Osteocyte (in vitro differentiated cells): ENCODE measurements around the gene GOLGA6C. TPM values are rescaled to one million over a fixed set of nuclear protein-coding genes. Genes with fewer than 3 reads are reported as not detected.
"Not testable (repeated sequence)": the region's sequence is repeated elsewhere in the genome, so short reads cannot be mapped to it uniquely, and the experiment has no call there.

Experiments used
- DNase-seq: peaks from one replicate; pipeline ENCODE4 v3.0.0; 2021; ENCODE audit warnings: mixed read lengths; ENCODE audit not compliant: unreplicated experiment; ENCODE audit errors: extremely low spot score
- H3K27ac Mint-ChIP-seq: one replicate; pipeline ENCODE4 v1.8.0; 2021; ENCODE audit warnings: mild to moderate bottlenecking, mixed read lengths; ENCODE audit not compliant: unreplicated experiment
- H3K27me3 Mint-ChIP-seq: one replicate; pipeline ENCODE4 v1.8.0; 2021; ENCODE audit warnings: mixed read lengths; ENCODE audit not compliant: unreplicated experiment
- H3K36me3 Mint-ChIP-seq: one replicate; pipeline ENCODE4 v1.8.0; 2021; ENCODE audit warnings: mixed read lengths; ENCODE audit not compliant: unreplicated experiment
- H3K4me1 Mint-ChIP-seq: one replicate; pipeline ENCODE4 v1.8.0; 2021; ENCODE audit warnings: mixed read lengths; ENCODE audit not compliant: unreplicated experiment
- H3K4me3 Mint-ChIP-seq: one replicate; pipeline ENCODE4 v1.8.0; 2021; ENCODE audit warnings: mild to moderate bottlenecking, moderate library complexity, mixed read lengths; ENCODE audit not compliant: unreplicated experiment
- H3K9me3 Mint-ChIP-seq: one replicate; pipeline ENCODE4 v1.8.0; 2021; ENCODE audit warnings: mixed read lengths; ENCODE audit not compliant: unreplicated experiment
- total RNA-seq: library from RNA; stranded (reverse); gene quantifications from 2 replicates; pipeline ENCODE4 v1.2.1, GENCODE V29; 2021
- TF ChIP-seq, protein P1 (sequence below): fragments of 200-600 bp; sonication (generic); IDR thresholded peaks from 2 replicates; pipeline ENCODE4 v1.5.0; 2021; ENCODE audit warnings: antibody characterized with exemption, mild to moderate bottlenecking, moderate library complexity

The GOLGA6C gene
- total RNA-seq, 1 donor from 2014 or later, result not detected

DNA sequence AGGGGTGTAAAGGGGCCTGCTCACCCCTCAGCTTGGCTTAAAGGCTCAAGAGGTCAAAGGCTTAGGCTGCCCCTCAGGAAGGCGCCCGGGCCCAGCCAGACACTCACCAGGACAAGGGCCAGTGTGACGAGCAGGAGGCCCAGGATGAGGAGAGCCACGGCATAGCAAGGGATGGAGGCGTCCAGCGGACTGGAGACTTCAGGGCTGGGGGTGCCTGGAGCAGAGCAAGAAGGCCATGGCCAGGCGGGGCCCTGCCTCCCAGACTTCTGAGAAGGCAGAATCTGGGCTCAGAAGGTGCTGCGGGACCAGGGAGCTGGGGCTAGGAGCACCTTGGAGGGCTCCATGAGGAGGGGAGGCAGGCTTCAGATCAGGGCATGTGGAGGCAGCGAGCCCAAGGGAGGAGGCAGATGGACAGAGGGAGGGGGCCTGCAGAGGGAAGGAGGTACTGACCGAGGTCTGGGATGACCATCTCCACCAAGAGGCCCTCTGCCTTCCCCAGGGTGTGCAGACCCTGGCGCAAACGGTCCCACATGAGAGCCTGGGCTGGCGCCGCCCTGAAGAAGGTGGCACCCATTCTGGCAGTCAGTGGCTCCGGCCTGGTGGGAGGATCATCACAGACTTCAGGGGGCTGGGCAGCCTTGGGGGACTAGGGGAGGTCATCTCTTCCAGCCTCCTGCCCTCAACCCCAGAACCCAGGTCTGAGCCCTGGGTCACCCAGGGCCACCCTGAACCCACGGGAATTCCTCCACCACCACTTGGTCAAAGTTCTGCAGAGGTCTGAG is 32.0 kb upstream of the GOLGA6C start:
- Mint-ChIP-seq H3K36me3 (no peaks in the 10 kb centered on the region), H3K27me3 (no peaks in the 10 kb centered on the region), H3K9me3 (no peaks in the 10 kb centered on the region), H3K4me3 (no peak overlapping the region), H3K4me1 (no peaks in the 10 kb centered on the region), H3K27ac (no peak overlapping the region)
- DNase-seq, result no peak
- TF ChIP-seq, protein P1, sequence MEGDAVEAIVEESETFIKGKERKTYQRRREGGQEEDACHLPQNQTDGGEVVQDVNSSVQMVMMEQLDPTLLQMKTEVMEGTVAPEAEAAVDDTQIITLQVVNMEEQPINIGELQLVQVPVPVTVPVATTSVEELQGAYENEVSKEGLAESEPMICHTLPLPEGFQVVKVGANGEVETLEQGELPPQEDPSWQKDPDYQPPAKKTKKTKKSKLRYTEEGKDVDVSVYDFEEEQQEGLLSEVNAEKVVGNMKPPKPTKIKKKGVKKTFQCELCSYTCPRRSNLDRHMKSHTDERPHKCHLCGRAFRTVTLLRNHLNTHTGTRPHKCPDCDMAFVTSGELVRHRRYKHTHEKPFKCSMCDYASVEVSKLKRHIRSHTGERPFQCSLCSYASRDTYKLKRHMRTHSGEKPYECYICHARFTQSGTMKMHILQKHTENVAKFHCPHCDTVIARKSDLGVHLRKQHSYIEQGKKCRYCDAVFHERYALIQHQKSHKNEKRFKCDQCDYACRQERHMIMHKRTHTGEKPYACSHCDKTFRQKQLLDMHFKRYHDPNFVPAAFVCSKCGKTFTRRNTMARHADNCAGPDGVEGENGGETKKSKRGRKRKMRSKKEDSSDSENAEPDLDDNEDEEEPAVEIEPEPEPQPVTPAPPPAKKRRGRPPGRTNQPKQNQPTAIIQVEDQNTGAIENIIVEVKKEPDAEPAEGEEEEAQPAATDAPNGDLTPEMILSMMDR, result no peak

DNA sequence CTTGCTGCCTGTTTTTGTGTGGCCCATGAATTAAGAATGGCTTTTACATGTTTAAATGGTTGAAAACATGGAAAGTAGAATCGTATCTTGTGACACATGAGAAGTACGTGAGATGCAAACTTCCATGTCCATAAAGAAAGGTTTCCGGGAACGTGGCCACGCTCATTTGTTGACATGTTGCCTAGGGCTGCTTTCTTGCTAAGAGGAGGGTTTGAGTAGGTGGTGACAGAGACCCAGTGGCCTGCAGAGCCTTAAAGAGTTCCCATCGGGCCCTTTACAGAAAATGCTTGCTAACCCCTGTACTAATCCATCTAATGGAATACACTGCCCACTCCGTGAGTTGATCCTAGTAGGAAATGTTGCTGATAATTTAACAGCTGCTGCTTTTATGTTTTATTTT is 31.0 kb upstream of the GOLGA6C start:
- H3K4me1 Mint-ChIP-seq, H3K27me3 Mint-ChIP-seq, H3K27ac Mint-ChIP-seq, H3K36me3 Mint-ChIP-seq, H3K4me3 Mint-ChIP-seq, H3K9me3 Mint-ChIP-seq, DNase-seq: not testable (repeated sequence)

DNA sequence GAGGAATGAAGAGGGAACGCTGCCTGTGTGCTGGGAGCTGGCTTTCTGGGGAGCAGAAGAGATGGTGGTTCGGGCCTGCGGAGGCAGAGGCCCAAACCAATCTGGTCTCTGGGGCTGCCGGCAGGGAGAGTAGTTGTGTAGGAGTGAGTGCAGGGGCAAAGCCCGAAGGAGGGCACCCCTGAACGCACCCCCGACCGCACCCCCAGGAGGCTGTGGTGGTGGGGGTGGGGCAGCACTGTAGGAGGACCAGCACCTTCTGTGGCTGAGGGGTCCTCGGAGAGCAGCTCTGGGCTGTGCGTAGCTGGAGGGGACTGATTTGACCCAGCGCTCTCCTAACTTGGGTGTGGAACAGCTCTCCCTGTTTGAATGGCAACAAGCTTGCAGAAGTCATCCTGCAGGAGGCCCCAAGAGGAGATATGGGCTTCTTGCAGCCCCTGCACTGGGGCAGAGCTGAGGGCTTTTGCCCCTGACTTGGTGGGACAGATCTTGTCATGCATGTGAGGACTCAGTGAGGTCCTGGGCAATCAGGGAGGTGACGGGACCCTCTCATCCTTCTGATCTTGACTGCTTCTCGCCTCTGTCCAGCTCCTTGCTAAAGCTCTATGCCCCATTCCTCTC is 30.4 kb upstream of the GOLGA6C start:
- no peak overlapping the region for H3K27ac Mint-ChIP-seq
- H3K4me3 Mint-ChIP-seq, result no peak overlapping the region
- TF ChIP-seq, protein P1, result no peak
- H3K27me3 Mint-ChIP-seq, result peaks cover 7% of the 10 kb centered on the region
- no peaks in the 10 kb centered on the region for H3K4me1 Mint-ChIP-seq
- H3K36me3 Mint-ChIP-seq, result no peaks in the 10 kb centered on the region
- H3K9me3 Mint-ChIP-seq, result no peaks in the 10 kb centered on the region
- no peak for DNase-seq

DNA sequence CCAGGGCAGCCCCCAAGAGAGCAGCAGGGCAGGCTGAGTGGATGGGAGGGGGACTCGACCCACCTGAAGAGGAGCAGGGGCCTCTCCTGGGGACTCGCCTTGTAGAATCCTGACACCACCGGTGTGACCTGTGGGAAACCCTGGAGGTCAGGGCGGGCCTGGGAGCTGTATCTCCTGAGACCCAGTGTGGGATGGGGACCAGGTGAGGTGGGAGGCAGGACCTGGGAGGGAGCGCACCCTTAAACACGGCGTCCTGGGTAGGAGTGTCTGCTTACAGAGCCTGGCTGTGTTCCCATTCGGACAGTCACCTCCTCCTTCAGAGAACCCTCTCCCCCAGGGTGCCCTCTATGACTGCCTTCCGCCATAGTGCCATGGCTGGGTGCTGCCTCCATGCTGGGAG is 29.3 kb upstream of the GOLGA6C start:
- DNase-seq, result no peak
- no peak overlapping the region for H3K4me3 Mint-ChIP-seq
- TF ChIP-seq, protein P1, result no peak
- H3K9me3 Mint-ChIP-seq, result no peaks in the 10 kb centered on the region
- peaks cover 10% of the 10 kb centered on the region for H3K27me3 Mint-ChIP-seq
- no peak overlapping the region for H3K27ac Mint-ChIP-seq
- no peaks in the 10 kb centered on the region for H3K36me3 Mint-ChIP-seq
- H3K4me1 Mint-ChIP-seq, result no peaks in the 10 kb centered on the region

DNA sequence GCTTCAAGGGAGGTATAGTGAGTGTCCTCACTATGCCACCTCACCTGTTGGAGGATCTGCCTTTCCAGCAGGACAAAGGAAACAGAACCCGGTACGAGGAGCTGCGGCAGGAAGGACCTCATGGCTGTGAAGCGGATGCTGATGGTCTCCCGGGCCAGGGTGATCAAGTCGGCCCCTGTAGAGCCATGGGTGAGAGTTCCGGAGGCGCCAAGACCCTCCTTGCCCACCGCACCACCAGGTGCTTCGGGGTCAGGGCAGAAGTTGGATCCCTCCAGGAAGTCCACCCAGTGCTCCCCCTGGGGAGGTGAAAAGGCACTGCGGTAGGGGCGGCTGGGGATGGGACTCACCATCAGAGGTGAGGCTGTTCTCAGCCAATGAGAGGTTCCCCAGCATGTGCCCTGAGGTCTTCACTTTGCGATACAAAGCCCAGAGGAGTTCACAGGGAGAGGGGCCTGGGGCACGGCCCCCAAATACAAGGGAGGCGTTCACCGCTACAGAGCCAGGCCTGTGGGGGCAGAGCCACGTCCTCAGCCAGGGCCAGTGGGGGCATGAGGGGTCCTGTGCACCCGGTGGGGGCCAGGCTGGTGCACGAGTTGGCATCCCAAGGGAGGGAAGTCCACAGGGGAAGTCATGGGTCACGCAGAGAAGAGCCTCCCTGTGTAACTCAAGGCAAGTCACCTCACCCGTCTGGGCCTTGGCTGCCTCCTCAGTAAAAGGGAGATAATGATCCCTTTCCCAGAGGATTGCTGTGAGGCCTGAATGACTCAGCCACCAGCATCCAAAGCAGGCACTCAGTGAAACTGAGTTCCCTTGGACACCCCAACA is 28.7 kb upstream of the GOLGA6C start:
- Mint-ChIP-seq H3K27me3 (peaks cover 13% of the 10 kb centered on the region), H3K36me3 (no peaks in the 10 kb centered on the region), H3K9me3 (no peaks in the 10 kb centered on the region), H3K4me1 (no peaks in the 10 kb centered on the region), H3K27ac (no peak overlapping the region), H3K4me3 (no peak overlapping the region)
- TF ChIP-seq, protein P1, result no peak
- no peak for DNase-seq
